Left renal cortex interstitium (tissue), 4 donors: ENCODE data around the gene PALS2. TPM values are rescaled to one million over a fixed set of nuclear protein-coding genes. Genes with fewer than 3 reads are reported as not detected.

Experiments used
- DNase-seq, 4 donors: peaks; one replicate each; pipeline ENCODE4 v3.0.0-alpha.2; 2013; ENCODE audit warnings: low read depth in 4 of 4, low spot score in 2 of 4, missing footprints in 1 of 4
- polyA plus RNA-seq, 4 donors: library from polyadenylated mRNA; unstranded; fragments of 120-200 nt; gene quantifications; one replicate each; pipeline ENCODE4 v1.2.1, GENCODE V29; 2013; ENCODE audit not compliant: insufficient read length in 4 of 4

PALS2 gene, protein sequence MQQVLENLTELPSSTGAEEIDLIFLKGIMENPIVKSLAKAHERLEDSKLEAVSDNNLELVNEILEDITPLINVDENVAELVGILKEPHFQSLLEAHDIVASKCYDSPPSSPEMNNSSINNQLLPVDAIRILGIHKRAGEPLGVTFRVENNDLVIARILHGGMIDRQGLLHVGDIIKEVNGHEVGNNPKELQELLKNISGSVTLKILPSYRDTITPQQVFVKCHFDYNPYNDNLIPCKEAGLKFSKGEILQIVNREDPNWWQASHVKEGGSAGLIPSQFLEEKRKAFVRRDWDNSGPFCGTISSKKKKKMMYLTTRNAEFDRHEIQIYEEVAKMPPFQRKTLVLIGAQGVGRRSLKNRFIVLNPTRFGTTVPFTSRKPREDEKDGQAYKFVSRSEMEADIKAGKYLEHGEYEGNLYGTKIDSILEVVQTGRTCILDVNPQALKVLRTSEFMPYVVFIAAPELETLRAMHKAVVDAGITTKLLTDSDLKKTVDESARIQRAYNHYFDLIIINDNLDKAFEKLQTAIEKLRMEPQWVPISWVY
- polyA plus RNA-seq, result 10 to 100 TPM in 2 of 4 donors, 1 to 10 TPM in 2; 8.5 to 13.6 (median 10.5) TPM

- peak in 2 of 4 donors; percentile 59 to 62 for DNase-seq
These were observed at the start of gene PALS2 for GRCh38 chr7:24572997-24573553. PALS2 (plus strand) TSS chr7:24573452; CDS start chr7:24623668, 50,216 bp downstream.

DNA sequence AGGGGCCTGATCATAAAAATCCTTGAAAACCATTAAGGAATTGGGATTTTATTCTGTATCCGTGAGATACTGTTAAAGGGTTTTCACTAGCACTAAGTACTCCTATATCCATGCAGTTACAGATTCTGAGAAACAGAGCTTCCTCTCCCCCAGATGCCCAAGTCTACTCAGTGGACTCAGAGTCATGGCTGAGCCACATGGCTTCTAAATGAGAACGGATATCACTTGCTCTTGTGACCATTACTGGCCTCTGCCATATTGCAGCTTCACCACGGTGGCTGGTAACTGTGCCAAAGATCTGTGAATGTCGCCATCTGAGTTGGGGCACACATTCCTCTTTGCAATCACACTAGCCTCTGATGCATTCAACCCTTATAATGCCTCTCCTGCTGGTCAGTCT, 42.0 kb upstream of the PALS2 start:
- DNase-seq, result no peak

GRCh38 chr7:24536682-24537081, 36.6 kb upstream of the PALS2 start:
- no peak for DNase-seq

GRCh38 chr7:24540956-24541355, 32.3 kb upstream of the PALS2 start:
- no peak for DNase-seq

- no peak for DNase-seq
These were observed 28.0 kb upstream of the PALS2 start for GRCh38 chr7:24545215-24545614.

- no peak for DNase-seq
These were observed 24.9 kb upstream of the PALS2 start for GRCh38 chr7:24548390-24548789.

DNA sequence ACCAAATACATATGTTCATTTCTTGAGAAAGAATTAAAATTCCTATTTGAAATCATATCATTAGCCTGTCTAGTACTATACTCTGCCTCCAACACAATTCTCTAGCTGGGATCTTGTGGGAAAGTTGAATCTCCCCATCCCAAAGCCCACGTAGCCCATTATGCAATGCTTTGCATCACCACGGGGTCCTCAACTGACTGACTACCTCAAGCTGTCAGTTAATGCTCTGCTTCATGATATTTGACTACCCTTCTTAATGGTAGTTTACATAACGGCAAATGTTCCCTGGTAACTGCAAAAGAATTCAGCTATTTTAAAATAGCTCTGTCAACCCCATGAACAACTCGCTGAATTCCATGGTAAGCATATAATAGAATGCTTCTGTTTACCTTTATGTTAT, 23.3 kb upstream of the PALS2 start:
- DNase-seq, result no peak

DNA sequence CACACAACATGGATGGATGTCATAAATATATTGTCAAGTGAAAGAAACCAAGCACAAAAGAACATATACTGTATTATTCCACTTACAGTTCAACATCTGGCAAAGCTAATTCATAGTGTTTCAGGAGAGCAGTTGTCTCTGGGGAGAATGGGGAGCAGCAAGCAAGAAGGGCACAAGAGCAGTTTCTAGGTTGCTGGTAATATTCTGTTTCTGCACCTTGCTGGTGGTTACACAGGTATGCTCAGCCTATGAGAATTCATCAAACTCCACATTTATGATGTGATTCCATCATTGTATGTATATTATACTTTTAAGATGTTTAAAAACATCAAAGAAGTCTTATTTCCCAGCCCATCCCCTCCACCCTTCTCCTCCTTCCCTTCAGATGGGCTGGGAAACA, 18.1 kb upstream of the PALS2 start:
- DNase-seq, result no peak

DNA sequence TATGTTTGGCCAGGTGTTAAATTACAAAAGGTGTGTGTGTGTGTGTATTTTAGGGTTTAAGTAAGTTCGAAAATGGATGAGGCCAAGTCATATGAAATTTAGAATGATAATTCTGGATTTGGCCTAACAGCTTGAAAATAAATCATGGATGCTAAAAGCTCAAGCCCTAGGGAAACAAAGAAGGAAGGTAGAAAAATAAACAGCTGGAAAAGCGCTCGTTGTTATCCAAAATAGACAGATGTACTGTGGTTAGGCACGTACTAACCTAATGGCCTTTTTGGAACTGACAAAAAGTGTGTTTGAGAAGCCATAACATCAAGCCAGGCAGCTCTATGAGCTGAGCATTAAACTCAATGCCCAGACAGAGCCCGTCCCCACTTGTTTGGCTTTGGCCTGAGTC, 17.5 kb upstream of the PALS2 start:
- DNase-seq, result no peak

GRCh38 chr7:24560772-24561171, 12.5 kb upstream of the PALS2 start:
- DNase-seq, result no peak

DNA sequence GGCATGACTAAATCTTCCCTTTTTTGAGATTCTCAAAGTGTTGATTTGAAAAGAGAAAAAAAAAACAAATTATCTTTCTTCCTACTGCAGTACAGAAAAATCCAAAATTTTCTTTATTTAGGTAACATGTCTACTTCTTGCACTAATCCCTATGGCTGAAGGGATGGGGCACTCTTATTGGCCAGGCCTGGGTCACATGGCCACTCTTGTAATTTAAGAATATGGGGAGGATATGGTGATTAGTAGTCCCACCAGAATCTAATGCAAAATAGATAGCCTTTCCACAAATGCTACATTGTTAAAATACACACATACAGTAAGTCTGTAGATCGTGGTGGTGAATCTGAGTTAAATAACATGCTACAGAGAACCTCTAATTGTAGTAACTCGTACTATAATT, 7.0 kb upstream of the PALS2 start:
- DNase-seq, result no peak

DNA sequence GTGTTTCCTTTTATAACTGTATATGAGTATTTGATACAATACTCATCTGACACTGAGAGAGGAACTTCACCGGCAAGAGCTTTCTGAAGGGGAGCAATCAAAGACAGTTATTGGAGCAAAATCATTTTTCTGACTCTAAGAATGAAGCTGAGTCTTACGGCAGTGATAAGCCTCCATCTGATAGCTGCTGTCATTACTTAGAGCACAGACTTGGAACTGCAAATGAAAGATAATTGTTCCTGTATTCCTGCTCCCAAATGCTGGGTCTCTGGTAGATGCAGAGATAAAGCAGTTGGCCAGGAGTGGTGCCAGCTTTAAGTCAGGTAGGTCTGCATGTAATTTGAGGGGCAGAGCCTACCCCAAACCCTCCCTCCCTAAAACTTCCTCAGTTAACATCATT, 2.3 kb upstream of the PALS2 start:
- DNase-seq, result no peak

DNA sequence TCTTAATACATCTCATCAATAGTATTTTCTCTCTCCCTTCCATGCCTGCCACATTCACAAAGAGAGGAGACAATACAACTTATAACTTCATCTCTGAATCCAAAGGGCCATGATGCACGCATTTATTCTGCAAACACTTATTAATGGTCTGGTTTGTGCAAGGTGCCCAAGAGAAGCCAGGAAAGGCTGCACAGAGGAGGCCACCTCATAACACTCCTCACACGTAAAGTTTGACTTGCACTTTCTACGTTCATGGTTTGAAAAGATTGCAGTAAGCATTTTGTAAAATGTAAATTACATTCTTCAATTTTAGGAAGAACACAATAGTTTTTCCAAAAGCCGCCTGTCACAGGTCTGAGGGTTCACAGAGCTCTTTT, 1.2 kb upstream of the PALS2 start:
- no peak for DNase-seq

GRCh38 chr7:24572393-24572996, 757 bp upstream of the PALS2 start:
- peak in 1 of 4 donors; percentile 20 for DNase-seq

- peak in 1 of 4 donors; percentile 21 for DNase-seq
These were observed 494 bp downstream of the PALS2 start for GRCh38 chr7:24573554-24574338.

DNA sequence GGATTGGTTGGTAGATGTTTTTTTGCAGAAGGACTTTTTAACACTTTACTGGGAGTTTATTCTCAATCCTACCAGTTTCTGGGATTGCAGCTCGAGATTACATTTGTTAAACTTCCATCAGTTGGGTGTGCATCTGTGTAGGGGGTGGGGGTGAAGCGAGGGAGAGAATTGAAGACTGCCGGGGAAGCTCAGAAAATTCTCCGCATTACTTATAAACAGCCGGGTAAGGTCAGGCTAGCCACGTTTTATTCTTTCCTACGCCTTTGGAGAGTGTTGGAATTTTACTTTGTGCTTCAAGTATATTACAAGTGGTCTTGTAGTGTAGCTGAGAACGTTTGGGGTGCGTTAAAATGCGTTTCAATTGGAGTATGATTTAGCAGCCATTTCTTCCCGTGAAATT, 1.1 kb downstream of the PALS2 start:
- no peak for DNase-seq

DNA sequence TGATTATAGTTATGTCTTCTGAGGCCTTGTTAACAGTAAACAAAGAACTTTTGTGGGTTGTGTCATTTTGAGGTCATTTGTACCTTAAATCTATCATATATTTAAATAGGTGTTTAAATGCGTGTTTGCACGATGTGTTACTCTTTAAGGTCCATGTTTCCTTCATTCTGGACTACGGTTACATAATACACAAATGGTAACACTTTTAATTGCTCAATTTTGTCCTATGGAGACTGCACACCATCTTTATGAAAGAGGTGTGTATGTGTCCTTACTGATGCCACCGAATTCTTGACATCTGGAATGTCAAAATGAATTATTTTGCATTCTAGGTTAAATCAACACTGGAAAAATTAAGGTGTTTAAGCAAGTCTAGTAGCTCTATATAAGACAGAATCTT, 1.7 kb downstream of the PALS2 start:
- no peak for DNase-seq

DNA sequence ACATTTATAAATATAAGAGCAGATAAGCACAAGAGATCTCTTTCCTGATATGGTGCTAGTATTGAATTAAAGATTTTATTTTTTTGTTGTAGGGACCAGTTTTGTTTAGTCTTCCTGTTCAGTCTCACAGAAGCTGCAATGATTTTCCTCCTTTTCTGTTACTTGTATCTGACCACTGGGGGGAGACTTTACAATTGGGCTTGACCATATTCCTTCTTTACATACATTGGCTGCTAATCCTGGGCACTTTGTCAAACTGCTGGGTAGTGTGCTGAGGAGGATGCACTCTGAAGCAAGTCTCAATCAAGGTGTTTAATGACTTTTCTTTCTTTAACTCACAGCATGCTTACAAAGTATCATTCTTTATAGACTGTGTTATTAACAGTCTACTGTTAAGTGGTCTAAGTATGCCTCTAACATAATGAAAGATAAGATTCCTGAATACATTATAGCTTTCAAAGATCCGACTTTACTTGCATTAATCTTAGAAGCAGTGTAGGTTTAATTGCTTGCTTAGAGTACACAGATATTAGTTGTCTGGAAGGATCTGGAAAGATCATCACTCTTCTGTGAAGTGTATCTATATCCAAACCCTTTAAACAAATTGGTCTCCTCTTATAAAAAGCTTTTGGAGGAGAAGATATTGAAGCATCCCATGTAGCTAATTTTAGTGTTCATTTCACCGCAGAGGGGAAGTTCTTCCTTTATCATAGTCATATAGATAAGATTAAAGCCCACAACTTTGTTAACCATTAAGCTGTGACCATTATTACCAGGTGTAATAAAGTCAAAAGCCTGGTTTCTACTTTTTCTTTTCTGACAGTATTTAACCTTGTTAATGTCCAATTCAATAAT, 3.1 kb downstream of the PALS2 start:
- peak in 1 of 4 donors; percentile 45 for DNase-seq

- DNase-seq, result no peak
These were observed 4.8 kb downstream of the PALS2 start for GRCh38 chr7:24578052-24578451.
